IPS DF 6.9 (cell line): ENCODE results near the gene MIEN1.

ENCODE experiments used
- DNase-seq: peaks from one replicate; pipeline ENCODE4 v3.0.0-alpha.2; 2013; ENCODE audit warnings: low read depth, low spot score
- H3K27ac ChIP-seq: one replicate; pipeline ENCODE4 v1.5.1; 2013; ENCODE audit warnings: low read length, control low read depth
- H3K27me3 ChIP-seq: 2 replicates; pipeline ENCODE4 v1.6.1; 2013; ENCODE audit warnings: mild to moderate bottlenecking, low read length; ENCODE audit not compliant: control insufficient read depth, insufficient read depth
- H3K36me3 ChIP-seq: 2 replicates; pipeline ENCODE4 v1.6.1; 2013; ENCODE audit warnings: low read length; ENCODE audit not compliant: control insufficient read depth, insufficient read depth
- H3K4me1 ChIP-seq: 2 replicates; pipeline ENCODE4 v1.6.1; 2013; ENCODE audit warnings: low read length; ENCODE audit not compliant: control insufficient read depth, insufficient read depth
- H3K4me3 ChIP-seq: 2 replicates; pipeline ENCODE4 v1.5.1; 2013; ENCODE audit warnings: mild to moderate bottlenecking, low read length
- H3K9me3 ChIP-seq: 2 replicates; pipeline ENCODE4 v1.6.1; 2013; ENCODE audit warnings: low read length, inconsistent platforms; ENCODE audit not compliant: control insufficient read depth, insufficient read depth
- WGBS: extraction: QIAGEN DNeasy Blood & Tissue Kit; methylation state at CpG from one replicate; pipeline ENCODE4 v1.1.7; 2013; ENCODE audit warnings: mixed read lengths, missing lambda C conversion rate; ENCODE audit not compliant: insufficient read length, insufficient coverage; 5-methylcytosine and 5-hydroxymethylcytosine counted together

MIEN1 gene

GRCh38 chr17:39738983-39739884 lies 8.9 kb upstream of the MIEN1 start:
- no CpG with 5 or more reads among the region's 32 CpGs for WGBS
- peaks cover 9% of the 10 kb centered on the region for H3K36me3 ChIP-seq
- no peak for DNase-seq
- H3K27ac ChIP-seq: no peak overlapping the region
- H3K4me3 ChIP-seq: peak overlapping the region; percentile 62; the same call in 1 of the 2 replicates
- H3K27me3 ChIP-seq: no peaks in the 10 kb centered on the region
- H3K4me1 ChIP-seq: peaks cover 12% of the 10 kb centered on the region
- H3K9me3 ChIP-seq: no peaks in the 10 kb centered on the region

- H3K27ac ChIP-seq: no peak overlapping the region
- peaks cover 7% of the 10 kb centered on the region for H3K36me3 ChIP-seq
- H3K9me3 ChIP-seq: no peaks in the 10 kb centered on the region
- no peaks in the 10 kb centered on the region for H3K27me3 ChIP-seq
- peak overlapping the region; percentile 62; the same call in 1 of the 2 replicates for H3K4me3 ChIP-seq
- H3K4me1 ChIP-seq: peaks cover 12% of the 10 kb centered on the region
- WGBS: no CpG with 5 or more reads among the region's 13 CpGs
- no peak for DNase-seq
Observed at GRCh38 chr17:39738568-39738901, 8.2 kb upstream of the MIEN1 start.

DNA sequence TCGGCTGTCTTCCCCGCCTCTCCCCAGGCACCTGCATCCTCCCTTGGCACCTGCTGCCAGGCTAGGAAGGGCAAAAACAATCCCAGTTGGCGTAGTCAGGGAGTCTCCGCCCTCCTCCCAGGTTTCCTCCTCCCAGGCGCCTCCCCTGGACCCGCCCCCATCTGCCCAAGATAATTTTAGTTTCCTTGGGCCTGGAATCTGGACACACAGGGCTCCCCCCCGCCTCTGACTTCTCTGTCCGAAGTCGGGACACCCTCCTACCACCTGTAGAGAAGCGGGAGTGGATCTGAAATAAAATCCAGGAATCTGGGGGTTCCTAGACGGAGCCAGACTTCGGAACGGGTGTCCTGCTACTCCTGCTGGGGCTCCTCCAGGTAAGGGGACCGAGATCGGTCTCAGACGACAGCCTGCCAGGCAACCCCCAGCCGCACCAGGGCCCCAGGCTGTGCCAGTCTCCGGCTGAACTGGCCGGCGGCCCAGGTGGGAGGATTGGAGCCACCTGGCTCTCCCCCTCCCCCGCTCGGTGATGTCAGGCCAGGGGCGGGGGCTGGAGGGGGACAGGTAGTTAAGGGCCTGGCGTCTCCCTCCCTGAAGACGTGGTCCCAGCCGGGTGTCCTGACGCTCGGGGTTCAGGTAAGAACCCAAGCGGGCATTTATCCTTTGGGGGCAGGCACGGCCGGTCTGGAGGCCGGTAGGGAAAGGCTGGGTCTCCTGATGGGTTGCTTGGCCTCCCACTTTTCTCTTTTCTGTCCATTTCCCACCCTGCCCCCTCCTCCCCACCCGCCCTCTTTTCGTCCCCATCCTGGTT lies 7.6 kb upstream of the MIEN1 start, which contains the start of gene GRB7:
TSS of gene GRB7 (plus strand) at position 179 of the 808 bp plus-strand sequence. CDS start 4,364 bp downstream, outside the sequence.
- no peak for DNase-seq
- H3K4me1 ChIP-seq: peaks cover 12% of the 10 kb centered on the region
- H3K27ac ChIP-seq: no peak within 1 kb of the TSS
- WGBS: no CpG with 5 or more reads among the region's 34 CpGs
- H3K36me3 ChIP-seq: peaks cover 5% of the 10 kb centered on the region
- peak within 1 kb of the TSS; percentile 62; the same call in 1 of the 2 replicates for H3K4me3 ChIP-seq
- no peaks in the 10 kb centered on the region for H3K9me3 ChIP-seq
- no peaks in the 10 kb centered on the region for H3K27me3 ChIP-seq

GRCh38 chr17:39737206-39737759 lies 7.0 kb upstream of the MIEN1 start:
- no peaks in the 10 kb centered on the region for H3K9me3 ChIP-seq
- H3K27me3 ChIP-seq: no peaks in the 10 kb centered on the region
- WGBS: no CpG with 5 or more reads among the region's 13 CpGs
- H3K4me3 ChIP-seq: peak overlapping the region; percentile 62; the same call in 1 of the 2 replicates
- H3K4me1 ChIP-seq: peaks cover 12% of the 10 kb centered on the region
- no peak for DNase-seq
- H3K36me3 ChIP-seq: no peaks in the 10 kb centered on the region
- H3K27ac ChIP-seq: no peak overlapping the region

DNA sequence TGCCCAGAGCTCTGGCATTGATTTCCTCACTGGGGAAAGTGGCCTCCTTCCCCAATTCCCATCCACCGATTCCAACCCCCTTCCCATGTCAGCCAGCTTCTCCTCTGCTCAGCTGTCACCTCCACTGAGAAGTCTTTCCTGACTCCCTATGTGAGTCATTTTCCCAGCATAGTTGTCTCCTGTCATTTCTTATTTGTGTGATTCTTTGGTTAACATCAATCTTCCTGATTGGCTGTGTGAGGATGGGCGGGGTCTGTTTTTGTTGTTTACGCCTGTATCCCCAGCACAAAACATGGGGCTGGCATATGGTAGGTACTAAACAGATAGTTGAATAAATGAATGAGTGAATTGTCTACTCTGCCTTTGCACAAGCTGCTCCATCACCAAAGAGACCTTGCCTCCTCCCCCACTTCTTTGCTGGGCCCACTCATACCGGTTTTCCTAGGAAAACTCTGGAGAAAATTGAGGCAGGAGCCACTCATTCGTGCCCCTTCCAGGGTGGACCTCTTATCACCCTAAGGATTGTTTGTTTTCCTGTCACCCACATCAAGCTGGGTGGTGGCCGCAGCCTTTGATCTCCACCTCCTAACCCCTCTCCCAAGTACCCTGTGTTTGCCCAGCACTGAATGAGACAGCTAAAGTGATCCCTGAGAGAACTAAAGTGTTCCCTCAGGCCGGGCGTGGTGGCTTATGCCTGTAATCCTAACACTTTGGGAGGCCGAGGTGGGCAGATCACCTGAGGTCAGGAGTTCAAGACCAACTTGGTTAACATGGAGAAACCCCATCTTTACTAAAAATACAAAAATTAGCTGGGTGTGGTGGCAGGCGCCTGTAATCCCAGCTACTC lies 6.2 kb upstream of the MIEN1 start:
- no peaks in the 10 kb centered on the region for H3K9me3 ChIP-seq
- WGBS: no CpG with 5 or more reads among the region's 10 CpGs
- no peaks in the 10 kb centered on the region for H3K27me3 ChIP-seq
- H3K4me1 ChIP-seq: peaks cover 12% of the 10 kb centered on the region
- H3K36me3 ChIP-seq: no peaks in the 10 kb centered on the region
- H3K27ac ChIP-seq: no peak overlapping the region
- no peak for DNase-seq
- H3K4me3 ChIP-seq: no peak overlapping the region

- no peak overlapping the region for H3K4me3 ChIP-seq
- no peaks in the 10 kb centered on the region for H3K27me3 ChIP-seq
- H3K36me3 ChIP-seq: no peaks in the 10 kb centered on the region
- WGBS: no CpG with 5 or more reads among the region's 2 CpGs
- H3K4me1 ChIP-seq: peaks cover 6% of the 10 kb centered on the region; the same call in 1 of the 2 replicates
- H3K9me3 ChIP-seq: no peaks in the 10 kb centered on the region
- H3K27ac ChIP-seq: no peak overlapping the region
- DNase-seq: no peak
Observed at GRCh38 chr17:39735882-39736281, 5.5 kb upstream of the MIEN1 start.

GRCh38 chr17:39732586-39732985 lies 2.3 kb upstream of the MIEN1 start:
- peaks cover 7% of the 10 kb centered on the region; the same call in 1 of the 2 replicates for H3K36me3 ChIP-seq
- WGBS: no CpG with 5 or more reads among the region's 3 CpGs

GRCh38 chr17:39729280-39729851 lies 966 bp downstream of the MIEN1 start:
- Histone ChIP-seq H3K36me3 (peaks cover 36% of the 10 kb centered on the region), H3K4me1 (no peaks in the 10 kb centered on the region), H3K4me3 (no peak overlapping the region), H3K27me3 (no peaks in the 10 kb centered on the region), H3K27ac (no peak overlapping the region), H3K9me3 (no peaks in the 10 kb centered on the region; the same call in 1 of the 2 replicates)
- DNase-seq: no peak
- no CpG with 5 or more reads among the region's 6 CpGs for WGBS

More at GRCh38 chr17:39732586-39732985, 2.3 kb upstream of the MIEN1 start:
- no peak for DNase-seq
- no peak overlapping the region for H3K27ac ChIP-seq
- no peak overlapping the region for H3K4me3 ChIP-seq
- no peaks in the 10 kb centered on the region for H3K9me3 ChIP-seq
- no peaks in the 10 kb centered on the region for H3K27me3 ChIP-seq
- peaks cover 2% of the 10 kb centered on the region; the same call in 1 of the 2 replicates for H3K4me1 ChIP-seq

- H3K27ac ChIP-seq: no peak overlapping the region
Observed at GRCh38 chr17:39727556-39727955, 2.8 kb downstream of the MIEN1 start.

More at GRCh38 chr17:39727556-39727955, 2.8 kb downstream of the MIEN1 start:
- no peaks in the 10 kb centered on the region; the same call in 1 of the 2 replicates for H3K9me3 ChIP-seq
- WGBS: no CpG with 5 or more reads among the region's 10 CpGs
- H3K27me3 ChIP-seq: no peaks in the 10 kb centered on the region
- peaks cover 36% of the 10 kb centered on the region for H3K36me3 ChIP-seq
- 0 out of 2 replicates have a peak, but pooled peaks cover 1% of the 10 kb centered on the region for H3K4me1 ChIP-seq
- no peak overlapping the region for H3K4me3 ChIP-seq
- DNase-seq: no peak
